MM.1S (cell line): ENCODE data around the gene GRIN1.

ENCODE experiments used
- DNase-seq: peaks from one replicate; pipeline ENCODE4 v3.0.0-alpha.2; 2015
- H2AFZ ChIP-seq: fragments of 300-600 bp; sonication (generic); 2 replicates; pipeline ENCODE4 v1.6.0; 2016; ENCODE audit warnings: antibody characterized with exemption, low read length
- H3F3A ChIP-seq: fragments of 300-600 bp; sonication (generic); 2 replicates; pipeline ENCODE4 v1.6.1; 2016; ENCODE audit warnings: mild to moderate bottlenecking, antibody characterized with exemption, low read length, moderate library complexity, mixed read lengths; ENCODE audit not compliant: insufficient read depth
- H3K27ac ChIP-seq: fragments of 300-600 bp; sonication (generic); 2 replicates; pipeline ENCODE4 v1.5.1; 2016; ENCODE audit warnings: mild to moderate bottlenecking, low read length
- H3K27me3 ChIP-seq: fragments of 300-600 bp; sonication (generic); replicated peaks from 2 replicates; pipeline ENCODE4 v1.6.0; 2016; ENCODE audit warnings: low read length; ENCODE audit not compliant: insufficient read depth
- H3K36me3 ChIP-seq: fragments of 300-600 bp; sonication (generic); replicated peaks from 2 replicates; pipeline ENCODE4 v1.6.1; 2016; ENCODE audit warnings: mild to moderate bottlenecking, low read length, mixed read lengths; ENCODE audit not compliant: insufficient read depth
- H3K4me1 ChIP-seq: fragments of 300-600 bp; sonication (generic); 2 replicates; pipeline ENCODE4 v1.6.1; 2016; ENCODE audit warnings: low read length, mixed read lengths
- H3K4me2 ChIP-seq: fragments of 300-600 bp; sonication (generic); 2 replicates; pipeline ENCODE4 v1.6.0; 2016; ENCODE audit warnings: low read depth, low read length
- H3K4me3 ChIP-seq: fragments of 300-600 bp; sonication (generic); 2 replicates; pipeline ENCODE4 v1.5.1; 2016; ENCODE audit warnings: low read length, mixed read lengths
- H3K79me2 ChIP-seq: fragments of 300-600 bp; sonication (generic); 2 replicates; pipeline ENCODE4 v1.6.1; 2016; ENCODE audit warnings: mixed run types, low read length, mixed read lengths
- H3K9ac ChIP-seq: fragments of 300-600 bp; sonication (generic); 2 replicates; pipeline ENCODE4 v1.6.1; 2016; ENCODE audit warnings: low read length, mixed read lengths
- H3K9me2 ChIP-seq: fragments of 300-600 bp; sonication (generic); replicated peaks from 2 replicates; pipeline ENCODE4 v1.6.1; 2016; ENCODE audit warnings: mild to moderate bottlenecking, low read length, mixed read lengths; ENCODE audit not compliant: insufficient read depth
- H3K9me3 ChIP-seq: fragments of 300-600 bp; sonication (generic); replicated peaks from 2 replicates; pipeline ENCODE4 v1.6.1; 2016; ENCODE audit warnings: mild to moderate bottlenecking, low read length, mixed read lengths; ENCODE audit not compliant: insufficient read depth
- H4K20me1 ChIP-seq: fragments of 300-600 bp; sonication (generic); 2 replicates; pipeline ENCODE4 v1.6.1; 2016; ENCODE audit warnings: mild to moderate bottlenecking, low read length, moderate library complexity, mixed read lengths; ENCODE audit not compliant: insufficient read depth
- CTCF ChIP-seq: fragments of 300-600 bp; sonication (generic); IDR thresholded peaks from 2 replicates; pipeline ENCODE4 v1.5.1; 2016; ENCODE audit warnings: antibody characterized with exemption, low read length, mixed read lengths
- EZH2 ChIP-seq: fragments of 300-600 bp; sonication (generic); optimal IDR thresholded peaks from 2 replicates; pipeline ENCODE3; 2017; ENCODE audit warnings: low read depth, mild to moderate bottlenecking, antibody characterized with exemption, low read length, mixed read lengths
- EZH2phosphoT487 ChIP-seq: fragments of 300-600 bp; sonication (generic); IDR thresholded peaks from 2 replicates; pipeline ENCODE4 v1.6.1; 2018; ENCODE audit warnings: antibody characterized with exemption, low read length

GRIN1 gene

GRCh38 chr9:137173796-137174664 lies 35.1 kb downstream of the GRIN1 start:
- Histone ChIP-seq H3K9me2 (no peaks in the 10 kb centered on the region), H3K27me3 (peaks cover 36% of the 10 kb centered on the region), H2AFZ (no peak overlapping the region), H4K20me1 (no peaks in the 10 kb centered on the region), H3K27ac (no peak overlapping the region), H3K9me3 (no peaks in the 10 kb centered on the region), H3K4me2 (no peak overlapping the region), H3K79me2 (no peaks in the 10 kb centered on the region), H3K4me1 (no peaks in the 10 kb centered on the region), H3K36me3 (no peaks in the 10 kb centered on the region), H3K9ac (no peak overlapping the region), H3F3A (peaks cover 10% of the 10 kb centered on the region; the same call in 1 of the 2 replicates), H3K4me3 (no peak overlapping the region)
- TF ChIP-seq CTCF (no peak), EZH2 (no peak), EZH2phosphoT487 (no peak)
- no peak for DNase-seq

- peaks cover 30% of the 10 kb centered on the region for H3K27me3 ChIP-seq
- no peaks in the 10 kb centered on the region for H3K4me1 ChIP-seq
- H3K4me2 ChIP-seq = no peak overlapping the region
- H3K4me3 ChIP-seq = no peak overlapping the region
- H4K20me1 ChIP-seq = no peaks in the 10 kb centered on the region
- no peak for DNase-seq
- no peaks in the 10 kb centered on the region for H3K9me2 ChIP-seq
- H3F3A ChIP-seq = peaks cover 10% of the 10 kb centered on the region; the same call in 1 of the 2 replicates
- H3K9me3 ChIP-seq = no peaks in the 10 kb centered on the region
- TF ChIP-seq EZH2phosphoT487 = no peak
- TF ChIP-seq EZH2 = no peak
- no peak for TF ChIP-seq CTCF
- no peaks in the 10 kb centered on the region for H3K36me3 ChIP-seq
- no peak overlapping the region for H2AFZ ChIP-seq
- H3K9ac ChIP-seq = no peak overlapping the region
- no peaks in the 10 kb centered on the region for H3K79me2 ChIP-seq
- H3K27ac ChIP-seq = no peak overlapping the region
Measured at GRCh38 chr9:137174722-137175293, 35.9 kb downstream of the GRIN1 start.

- peaks cover 24% of the 10 kb centered on the region for H3K27me3 ChIP-seq
- H3K4me2 ChIP-seq = no peak overlapping the region
- H3K4me1 ChIP-seq = no peaks in the 10 kb centered on the region
- H3K9me3 ChIP-seq = no peaks in the 10 kb centered on the region
- H3F3A ChIP-seq = peaks cover 10% of the 10 kb centered on the region; the same call in 1 of the 2 replicates
- H3K36me3 ChIP-seq = no peaks in the 10 kb centered on the region
- no peaks in the 10 kb centered on the region for H3K79me2 ChIP-seq
- no peak overlapping the region for H3K9ac ChIP-seq
- H4K20me1 ChIP-seq = no peaks in the 10 kb centered on the region
- no peak for DNase-seq
- no peak overlapping the region for H3K4me3 ChIP-seq
- no peak overlapping the region for H3K27ac ChIP-seq
- no peak overlapping the region for H2AFZ ChIP-seq
- no peaks in the 10 kb centered on the region for H3K9me2 ChIP-seq
- TF ChIP-seq CTCF (no peak), EZH2 (no peak), EZH2phosphoT487 (no peak)
Measured at GRCh38 chr9:137175345-137175961, 36.5 kb downstream of the GRIN1 start.
